Mucosa of stomach (tissue), 1 donor: ENCODE measurements around the gene PPP1R12B.
"Not testable (repeated sequence)": the region's sequence is repeated elsewhere in the genome, so short reads cannot be mapped to it uniquely, and the experiment has no call there.

Experiments
- H3K27me3 ChIP-seq: one replicate; pipeline ENCODE4 v1.7.0; 2013; ENCODE audit warnings: mild to moderate bottlenecking, low read length; ENCODE audit not compliant: control insufficient read depth, insufficient read depth
- H3K36me3 ChIP-seq: one replicate; pipeline ENCODE4 v1.7.0; 2013; ENCODE audit warnings: low read length; ENCODE audit not compliant: control insufficient read depth, insufficient read depth
- H3K4me1 ChIP-seq: one replicate; pipeline ENCODE4 v1.7.0; 2013; ENCODE audit warnings: mild to moderate bottlenecking, low read length; ENCODE audit not compliant: control insufficient read depth, insufficient read depth
- H3K4me3 ChIP-seq: one replicate; pipeline ENCODE4 v1.7.0; 2013; ENCODE audit warnings: low read length
- H3K9ac ChIP-seq: one replicate; pipeline ENCODE4 v1.7.0; 2013; ENCODE audit warnings: mild to moderate bottlenecking, low read length, moderate library complexity
- H3K9me3 ChIP-seq: one replicate; pipeline ENCODE4 v1.7.0; 2013; ENCODE audit warnings: mild to moderate bottlenecking, low read length, moderate library complexity; ENCODE audit not compliant: control insufficient read depth
- donor health status: Pancreatic carcinoma.

The PPP1R12B gene

GRCh38 chr1:202411422-202411821 is 62.9 kb downstream of the PPP1R12B start:
- Histone ChIP-seq H3K27me3 (no peaks in the 10 kb centered on the region), H3K4me3 (no peak overlapping the region), H3K36me3 (no peaks in the 10 kb centered on the region), H3K9ac (no peak overlapping the region), H3K4me1 (no peaks in the 10 kb centered on the region), H3K9me3 (no peaks in the 10 kb centered on the region)

GRCh38 chr1:202412421-202412820 is 63.9 kb downstream of the PPP1R12B start:
- H3K4me3 ChIP-seq, H3K4me1 ChIP-seq, H3K36me3 ChIP-seq, H3K9ac ChIP-seq, H3K27me3 ChIP-seq, H3K9me3 ChIP-seq: not testable (repeated sequence)

GRCh38 chr1:202416641-202417040 is 68.1 kb downstream of the PPP1R12B start:
- peaks cover 8% of the 10 kb centered on the region for H3K4me1 ChIP-seq
- H3K4me3 ChIP-seq, result no peak overlapping the region
- H3K36me3 ChIP-seq, result no peaks in the 10 kb centered on the region
- no peaks in the 10 kb centered on the region for H3K27me3 ChIP-seq
- no peak overlapping the region for H3K9ac ChIP-seq
- no peaks in the 10 kb centered on the region for H3K9me3 ChIP-seq

- H3K36me3 ChIP-seq, H3K4me3 ChIP-seq, H3K27me3 ChIP-seq, H3K9me3 ChIP-seq, H3K9ac ChIP-seq, H3K4me1 ChIP-seq: not testable (repeated sequence)
Measured at GRCh38 chr1:202417141-202417540, 68.6 kb downstream of the PPP1R12B start.

GRCh38 chr1:202417762-202418201 is 69.3 kb downstream of the PPP1R12B start:
- not testable (repeated sequence) for H3K4me3 ChIP-seq, H3K36me3 ChIP-seq

GRCh38 chr1:202419731-202420130 is 71.2 kb downstream of the PPP1R12B start:
- H3K4me3 ChIP-seq, H3K36me3 ChIP-seq, H3K4me1 ChIP-seq, H3K27me3 ChIP-seq, H3K9ac ChIP-seq, H3K9me3 ChIP-seq: not testable (repeated sequence)

More at GRCh38 chr1:202417762-202418201, 69.3 kb downstream of the PPP1R12B start:
- H3K4me1 ChIP-seq, H3K9me3 ChIP-seq, H3K27me3 ChIP-seq, H3K9ac ChIP-seq: not testable (repeated sequence)

- not testable (repeated sequence) for H3K9me3 ChIP-seq, H3K9ac ChIP-seq, H3K36me3 ChIP-seq, H3K4me3 ChIP-seq, H3K27me3 ChIP-seq, H3K4me1 ChIP-seq
Measured at GRCh38 chr1:202420422-202421094, 72.1 kb downstream of the PPP1R12B start.

GRCh38 chr1:202422709-202423108 is 74.2 kb downstream of the PPP1R12B start:
- not testable (repeated sequence) for H3K4me1 ChIP-seq, H3K27me3 ChIP-seq, H3K9ac ChIP-seq, H3K4me3 ChIP-seq, H3K36me3 ChIP-seq, H3K9me3 ChIP-seq

- H3K4me3 ChIP-seq, H3K36me3 ChIP-seq, H3K27me3 ChIP-seq, H3K9me3 ChIP-seq, H3K9ac ChIP-seq, H3K4me1 ChIP-seq: not testable (repeated sequence)
Measured at GRCh38 chr1:202424260-202424659, 75.8 kb downstream of the PPP1R12B start.

GRCh38 chr1:202430111-202430510 is 81.6 kb downstream of the PPP1R12B start:
- H3K4me3 ChIP-seq, H3K9ac ChIP-seq, H3K27me3 ChIP-seq, H3K9me3 ChIP-seq, H3K36me3 ChIP-seq, H3K4me1 ChIP-seq: not testable (repeated sequence)

- not testable (repeated sequence) for H3K9ac ChIP-seq, H3K27me3 ChIP-seq, H3K4me1 ChIP-seq, H3K9me3 ChIP-seq, H3K4me3 ChIP-seq, H3K36me3 ChIP-seq
Measured at GRCh38 chr1:202432338-202432737, 83.8 kb downstream of the PPP1R12B start.

- Histone ChIP-seq H3K9ac (no peak overlapping the region), H3K4me1 (peaks cover 6% of the 10 kb centered on the region), H3K9me3 (no peaks in the 10 kb centered on the region), H3K27me3 (no peaks in the 10 kb centered on the region), H3K36me3 (no peaks in the 10 kb centered on the region), H3K4me3 (no peak overlapping the region)
Measured at GRCh38 chr1:202433155-202434043, 84.9 kb downstream of the PPP1R12B start.
